ENCODE measurements around the gene MXD4. TPM values are rescaled to one million over a fixed set of nuclear protein-coding genes. Genes with fewer than 3 reads are reported as not detected.

Gene MXD4
- polyA plus RNA-seq, 1 of the 3 experiments (the other 2 are of a cell fraction), result 38.6 TPM

GRCh38 chr4:2292646-2293108, 30.8 kb upstream of the MXD4 start (continued):
- no peak for TF ChIP-seq RXRA (IDR thresholded peaks at IDR 0.05; ENCODE audit: borderline replicate concordance, low read depth)
- TF ChIP-seq FOXJ3 (CRISPR knock-in tag; IDR thresholded peaks at IDR 0.05), result peak; percentile 56; the same call in 1 of the 2 replicates
- no peak for TF ChIP-seq GABPA (IDR thresholded peaks at IDR 0.05; ENCODE audit: low read depth)
- peak; percentile 95 for TF ChIP-seq MXI1 (IDR thresholded peaks at IDR 0.05; ENCODE audit: low read depth, low read length)
- TF ChIP-seq JUND (IDR thresholded peaks at IDR 0.05), result no peak
- TF ChIP-seq MAX (IDR thresholded peaks at IDR 0.05; ENCODE audit: low read depth), result no peak
- no peak for TF ChIP-seq FOSL2 (IDR thresholded peaks at IDR 0.05; ENCODE audit: borderline replicate concordance, low read depth)
- peak; percentile 87; the same call in 1 of the 2 replicates for TF ChIP-seq RCOR1 (IDR thresholded peaks at IDR 0.05; ENCODE audit: low read length)
- TF ChIP-seq CTCF (IDR thresholded peaks at IDR 0.05), result no peak
- TF ChIP-seq YY1 (IDR thresholded peaks at IDR 0.05; ENCODE audit: low read depth), result no peak
- no peak for TF ChIP-seq RAD21 (IDR thresholded peaks at IDR 0.05; ENCODE audit: low read length)
- TF ChIP-seq TAF1 (IDR thresholded peaks at IDR 0.05; ENCODE audit: borderline replicate concordance, low read depth, low read length), result no peak
- no peak for TF ChIP-seq RFX5 (IDR thresholded peaks at IDR 0.05; ENCODE audit: low read length)
- TF ChIP-seq SIN3A (IDR thresholded peaks at IDR 0.05; ENCODE audit: borderline replicate concordance, low read depth, low read length), result no peak
- no peak for TF ChIP-seq NFIC (IDR thresholded peaks at IDR 0.05; ENCODE audit: borderline replicate concordance)
- no peak for TF ChIP-seq EZH2phosphoT487 (IDR thresholded peaks at IDR 0.05; ENCODE audit: borderline replicate concordance, low read depth)
- peak; percentile 74 for TF ChIP-seq TCF12 (IDR thresholded peaks at IDR 0.05)

GRCh38 chr4:2291705-2292645, 30.1 kb upstream of the MXD4 start:
- peak; percentile 61 for DNase-seq
- H3K9me2 ChIP-seq, result no peaks in the 10 kb centered on the region
- CTCF ChIA-PET, result interaction anchor here (0.9 to 1.4 kb wide), 2 partner anchors 25 to 72 kb away, joined by 3 to 4 read pairs; no protein-coding TSS in a partner anchor
- H3K27ac ChIP-seq (ENCODE audit: low read depth in 2 of 2, low read length in 1 of 2), result peak overlapping the region; percentile 44 to 96; a peak in 3 of 4 replicates
- POLR2A ChIA-PET, result no interaction called here
- no peaks in the 10 kb centered on the region for H3K9me3 ChIP-seq
- WGBS (ENCODE audit: low lambda C conversion rate), result 63% methylated on average over 14 of the region's 20 CpGs
- H2AFZ ChIP-seq (ENCODE audit: low read depth), result no peak overlapping the region
- H3K9ac ChIP-seq, result no peak overlapping the region
- peaks cover 8 to 46% of the 10 kb centered on the region in 2 experiments; a peak in 3 of 4 replicates for H3K4me1 ChIP-seq (ENCODE audit: control insufficient read depth in 1 of 2, insufficient read depth in 2 of 2, low read depth in 1 of 2, low read length in 1 of 2)
- H4K20me1 ChIP-seq (ENCODE audit: insufficient read depth), result no peaks in the 10 kb centered on the region
- no peaks in the 10 kb centered on the region for H3K79me2 ChIP-seq (ENCODE audit: insufficient read depth)
- peak overlapping the region; percentile 3; the same call in 1 of the 2 replicates for H3K4me2 ChIP-seq
- H3F3A ChIP-seq (replicated peaks; ENCODE audit: insufficient read depth), result no peaks in the 10 kb centered on the region
- no peak for TF ChIP-seq GATA2 (CRISPR knock-in tag; IDR thresholded peaks at IDR 0.05)
- H3K36me3 ChIP-seq (replicated peaks in 1 of 2; ENCODE audit: control insufficient read depth in 1 of 2, insufficient read depth in 2 of 2, low read length in 1 of 2), result no peaks in the 10 kb centered on the region
- H3K4me3 ChIP-seq (ENCODE audit: low read depth in 2 of 2, low read length in 1 of 2), result no peak overlapping the region
- no peaks in the 10 kb centered on the region for H3K27me3 ChIP-seq (ENCODE audit: insufficient read depth)

Measured in SK-N-SH (cell line).